HepG2 (cell line): Measurements from ENCODE around the gene MID1. TPM values are rescaled to one million over a fixed set of nuclear protein-coding genes. Genes with fewer than 3 reads are reported as not detected.

ENCODE experiments used
- ATAC-seq: fragments of 200-7000 bp; cut with Tn5 transposase; 3 replicates; pipeline ENCODE4 v1.9.1; 2020; ENCODE audit warnings: mild to moderate bottlenecking, moderate library complexity
- BruUV-seq: library from RNA; stranded (reverse); fragments of 400-500 nt; replicated peaks from 2 replicates; lab custom pipeline; 2021; lab: Mats Ljungman, UMichigan
- CTCF ChIA-PET: fragments of 300-600 bp; formaldehyde crosslinking; extraction: SDS; loops from one replicate; lab custom pipeline; 2021; ENCODE audit warnings: low total read pairs, inconsistent platforms, low intra/inter-chr PET ratio; lab: Yijun Ruan, JAX
- POLR2A ChIA-PET: fragments of 350-600 bp; sonication (Branson Sonifier 250); formaldehyde crosslinking; loops from one replicate; lab custom pipeline; 2020; ENCODE audit warnings: antibody characterized with exemption, inconsistent platforms; lab: Yijun Ruan, JAX
- DNase-seq: peaks from one replicate; pipeline ENCODE4 v3.0.0-alpha.2; 2015; ENCODE audit warnings: low spot score
- FAIRE-seq: peaks from 3 replicates; lab custom pipeline; 2011; peaks lifted over from hg19 to GRCh38; lab: Jason Lieb, UNC
- H2AFZ ChIP-seq: one replicate; pipeline ENCODE4 v1.6.1; 2011; ENCODE audit warnings: low read length, inconsistent platforms
- H3K27ac ChIP-seq: fragments of 300-600 bp; 3 replicates; pipeline ENCODE4 v1.8.0; 2011; ENCODE audit warnings: mixed run types, mild to moderate bottlenecking, mixed read lengths, low read length, inconsistent platforms; ENCODE audit not compliant: insufficient read depth; ENCODE audit errors: extremely low read length
- H3K27me3 ChIP-seq, 2 experiments: fragments of 200-600 bp in 1 of 2; 2 replicates in 1 of 2; 3 replicates in 1 of 2; pipeline versions ENCODE4 v1.6.0 to v1.8.0; 2011; ENCODE audit warnings: low read length in 2 of 2, mild to moderate bottlenecking in 2 of 2, moderate library complexity in 2 of 2, inconsistent platforms in 1 of 2; ENCODE audit not compliant: insufficient read depth in 2 of 2, control insufficient read depth in 1 of 2
- H3K36me3 ChIP-seq, 2 experiments: fragments of 200-600 bp in 1 of 2; replicated peaks in 1 of 2; 2 replicates in 1 of 2; 3 replicates in 1 of 2; pipeline versions ENCODE4 v1.5.1 to v1.8.0; 2011; ENCODE audit warnings: low read length in 2 of 2, inconsistent platforms in 1 of 2; ENCODE audit not compliant: insufficient read depth in 2 of 2, control insufficient read depth in 1 of 2
- H3K4me1 ChIP-seq: 2 replicates; pipeline ENCODE4 v1.5.1; 2012; ENCODE audit warnings: low read length, inconsistent platforms; ENCODE audit not compliant: insufficient read depth
- H3K4me2 ChIP-seq: 2 replicates; pipeline ENCODE4 v1.6.0; 2011; ENCODE audit warnings: low read depth, low read length, inconsistent platforms
- H3K4me3 ChIP-seq, 3 experiments: fragments of 200-600 bp in 1 of 3; sonication (generic), shearing (Covaris generic) in 1 of 3; replicated peaks in 1 of 3; 2 replicates each; pipeline ENCODE4 v1.5.1; 2011 to 2016; ENCODE audit warnings: low read length in 3 of 3, inconsistent platforms in 2 of 3, low read depth in 2 of 3, mild to moderate bottlenecking in 2 of 3, control low read depth in 1 of 3, mixed read lengths in 1 of 3; ENCODE audit not compliant: insufficient read depth in 1 of 3
- H3K79me2 ChIP-seq: one replicate; pipeline ENCODE4 v1.6.1; 2011; ENCODE audit warnings: low read length, inconsistent platforms; ENCODE audit not compliant: insufficient read depth
- H3K9ac ChIP-seq: 2 replicates; pipeline ENCODE4 v1.6.0; 2011; ENCODE audit warnings: mild to moderate bottlenecking, low read depth, low read length, inconsistent platforms; ENCODE audit not compliant: insufficient read depth
- H3K9me3 ChIP-seq: 2 replicates; pipeline ENCODE4 v1.5.1; 2012; ENCODE audit warnings: mild to moderate bottlenecking, low read length
- H4K20me1 ChIP-seq: 2 replicates; pipeline ENCODE4 v1.6.0; 2011; ENCODE audit warnings: inconsistent platforms, mild to moderate bottlenecking, low read length, moderate library complexity; ENCODE audit not compliant: insufficient read depth
- AHR ChIP-seq: IDR thresholded peaks from 2 replicates; pipeline ENCODE4 v1.6.1; 2018; ENCODE audit warnings: missing genetic modification reagents, missing compliant biosample characterization
- GMEB2 ChIP-seq: IDR thresholded peaks from 2 replicates; pipeline ENCODE4 v1.6.1; 2016; ENCODE audit warnings: missing biosample characterization, missing genetic modification reagents, low read depth
- IKZF4 ChIP-seq: sonication (generic); formaldehyde crosslinking; IDR thresholded peaks from 2 replicates; pipeline ENCODE4 v1.5.1; 2020; ENCODE audit warnings: borderline replicate concordance, mild to moderate bottlenecking, low read depth, missing genetic modification reagents; ENCODE audit errors: not compliant biosample characterization
- KLF12 ChIP-seq: sonication (generic); formaldehyde crosslinking; IDR thresholded peaks from 2 replicates; pipeline ENCODE4 v1.4.0; 2020; ENCODE audit warnings: missing genetic modification reagents, borderline replicate concordance
- KLF6 ChIP-seq: IDR thresholded peaks from 2 replicates; pipeline ENCODE4 v1.8.0; 2016; ENCODE audit warnings: missing biosample characterization, missing genetic modification reagents
- KLF9 ChIP-seq: IDR thresholded peaks from 2 replicates; pipeline ENCODE4 v1.6.1; 2016; ENCODE audit warnings: low read depth
- NFYB ChIP-seq: sonication (generic); formaldehyde crosslinking; IDR thresholded peaks from 2 replicates; pipeline ENCODE4 v1.4.0; 2020; ENCODE audit warnings: missing genetic modification reagents
- NONO ChIP-seq, 2 experiments: fragments of 450-650 bp in 1 of 2; sonication (generic) in 1 of 2; formaldehyde crosslinking in 1 of 2; IDR thresholded peaks in 1 of 2; conservative IDR thresholded peaks in 1 of 2; 2 replicates each; pipeline versions ENCODE4 v1.6.1 to v1.8.0; 2017 to 2022; ENCODE audit warnings: mild to moderate bottlenecking in 1 of 2, missing genetic modification reagents in 1 of 2, moderate library complexity in 1 of 2
- NR3C1 ChIP-seq: sonication (generic); formaldehyde crosslinking; IDR thresholded peaks from 2 replicates; pipeline ENCODE4 v1.4.0; 2020; ENCODE audit warnings: missing genetic modification reagents
- RAD21 ChIP-seq: fragments of 450-650 bp; formaldehyde crosslinking; IDR thresholded peaks from 2 replicates; pipeline ENCODE4 v1.5.0; 2020; ENCODE audit warnings: mild to moderate bottlenecking
- ZC3H13 ChIP-seq: sonication (generic); formaldehyde crosslinking; IDR thresholded peaks from 2 replicates; pipeline ENCODE4 v1.8.1; 2023; ENCODE audit warnings: mild to moderate bottlenecking, missing genetic modification reagents, moderate library complexity
- ZNF17 ChIP-seq: sonication (generic); formaldehyde crosslinking; IDR thresholded peaks from 2 replicates; pipeline ENCODE4 v1.5.0; 2020; ENCODE audit warnings: mild to moderate bottlenecking, missing genetic modification reagents
- ZNF282 ChIP-seq: fragments of 450-650 bp; IDR thresholded peaks from 2 replicates; pipeline ENCODE4 v1.6.1; 2018; ENCODE audit not compliant: partially characterized antibody
- ZNF552 ChIP-seq: sonication (generic); formaldehyde crosslinking; IDR thresholded peaks from 2 replicates; pipeline ENCODE4 v1.9.0; 2022; ENCODE audit warnings: missing genetic modification reagents, mild to moderate bottlenecking, borderline replicate concordance
- WGBS: methylation state at CpG from one replicate; pipeline ENCODE4 v1.1.6; 2017; ENCODE audit warnings: low lambda C conversion rate; 5-methylcytosine and 5-hydroxymethylcytosine counted together
- in situ Hi-C: cut with HindIII; loops from 2 replicates; pipeline ENCODE4 v1.10.0; 2017; ENCODE audit warnings: low pct_unique_long_range_greater_than_20kb; ENCODE audit not compliant: extremely low pct_ligation_motif_present
- intact Hi-C: fragments of 100-400 bp; cut with micrococcal nuclease; formaldehyde crosslinking; loops from one replicate; pipeline ENCODE4 v1.10.0; 2022; ENCODE audit not compliant: unreplicated experiment
- polyA plus RNA-seq, 8 experiments: library from polyadenylated mRNA; depleted of rRNA in 3 of 8; stranded (reverse) in 7 of 8; unstranded in 1 of 8; fragments of >200 nt; fragmentation: Illumina TruSeq in 4 of 8; extraction: Trizol in 4 of 8; gene quantifications; 2 replicates each; pipeline versions ENCODE4 v1.2.1 to v1.2.3, GENCODE V29; 2011 to 2016; ENCODE audit warnings: low read depth in 4 of 8, missing spikeins in 1 of 8, mixed read lengths in 1 of 8; ENCODE audit not compliant: insufficient read depth in 1 of 8
- total RNA-seq, 5 experiments: library from RNA; depleted of rRNA; stranded (reverse); fragments of >200 nt; fragmentation: Illumina TruSeq; extraction: Trizol; gene quantifications; 2 replicates each; pipeline ENCODE4 v1.2.3, GENCODE V29; 2016; ENCODE audit warnings: low read depth in 1 of 5

The MID1 gene
- total and polyA plus RNA-seq, 2 of the 13 experiments (the other 11 are each of a cell fraction or from before 2014, with no cell fraction given), result 0.86 to 1.1 TPM

DNA sequence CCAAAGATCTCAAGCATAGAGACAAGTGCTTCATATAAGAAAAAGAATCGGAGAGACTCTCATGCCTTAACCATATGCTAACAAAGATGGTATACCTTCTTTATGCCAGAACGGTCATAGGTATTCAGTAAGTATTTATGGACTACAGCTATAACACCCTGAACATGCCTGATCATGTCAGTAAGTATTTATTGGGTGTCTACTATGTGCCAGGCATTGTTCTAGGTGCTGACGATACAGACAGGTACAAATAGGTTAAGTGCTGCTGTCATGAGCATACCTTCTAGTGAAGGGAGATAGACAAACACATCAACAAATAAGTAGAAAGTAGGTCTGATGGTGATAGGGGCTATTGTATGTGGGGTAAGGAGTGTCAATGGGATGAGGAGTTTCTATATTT lies 9.5 kb upstream of the MID1 start:
- Histone ChIP-seq H3K79me2 (no peaks in the 10 kb centered on the region), H3K36me3 (no peaks in the 10 kb centered on the region), H3K9me3 (no peaks in the 10 kb centered on the region), H3K27me3 (no peaks in the 10 kb centered on the region), H2AFZ (no peak overlapping the region), H3K4me3 (no peak overlapping the region), H4K20me1 (no peaks in the 10 kb centered on the region), H3K9ac (no peak overlapping the region), H3K4me2 (no peak overlapping the region), H3K27ac (no peak overlapping the region), H3K4me1 (no peaks in the 10 kb centered on the region)
- BruUV-seq, result no TSS peak
- intact Hi-C loops, result no loop called here
- POLR2A ChIA-PET, result no interaction called here
- no peak for DNase-seq
- ATAC-seq, result no peak
- CTCF ChIA-PET, result no interaction called here
- no peak for FAIRE-seq
- in situ Hi-C loops, result no loop called here
- WGBS, result no CpG with 5 or more reads among the region's 3 CpGs
- TF ChIP-seq ZNF552 (no peak), ZNF17 (CRISPR knock-in tag) (no peak), KLF12 (no peak), ZNF282 (no peak), AHR (CRISPR knock-in tag) (no peak), KLF9 (CRISPR knock-in tag) (no peak), GMEB2 (CRISPR knock-in tag) (no peak), NFYB (CRISPR knock-in tag) (no peak)
- TF ChIP-seq, all 625 proteins: peak for 0

- DNase-seq, result no peak
- intact Hi-C loops (no loop called here), in situ Hi-C loops (no loop called here)
- WGBS, result no CpG with 5 or more reads among the region's 3 CpGs
- ATAC-seq, result no peak
- no peak overlapping the region for H3K4me3 ChIP-seq
- POLR2A ChIA-PET, result no interaction called here
- H3K36me3 ChIP-seq, result no peaks in the 10 kb centered on the region
- H3K4me2 ChIP-seq, result no peak overlapping the region
- H2AFZ ChIP-seq, result no peak overlapping the region
- no peaks in the 10 kb centered on the region for H3K79me2 ChIP-seq
- H3K9me3 ChIP-seq, result no peaks in the 10 kb centered on the region
- H3K4me1 ChIP-seq, result no peaks in the 10 kb centered on the region
- TF ChIP-seq KLF6 (CRISPR knock-in tag), result no peak
- no peak for TF ChIP-seq RAD21 (CRISPR knock-in tag)
- no peak for TF ChIP-seq IKZF4
- TF ChIP-seq NONO (IDR thresholded peaks at IDR 0.05), result no peak
- no peak for TF ChIP-seq NONO (CRISPR knock-in tag; conservative IDR thresholded peaks at IDR 0.05)
- no peak for TF ChIP-seq NR3C1 (CRISPR knock-in tag)
- no peak for TF ChIP-seq ZC3H13
- no peaks in the 10 kb centered on the region for H4K20me1 ChIP-seq
- FAIRE-seq, result no peak
- H3K27me3 ChIP-seq, result no peaks in the 10 kb centered on the region
- CTCF ChIA-PET, result no interaction called here
- no TSS peak for BruUV-seq
- H3K27ac ChIP-seq, result no peak overlapping the region
- no peak overlapping the region for H3K9ac ChIP-seq
Observed at GRCh38 chrX:10628906-10629305, 8.5 kb upstream of the MID1 start.
